WTC11 (cell line): ENCODE results near the gene RPL6. TPM values are rescaled to one million over a fixed set of nuclear protein-coding genes. Genes with fewer than 3 reads are reported as not detected.

Source experiments
- ATAC-seq: fragments of 200-7000 bp; cut with Tn5 transposase; 2 replicates; pipeline ENCODE4 v1.10.0; 2021; ENCODE audit warnings: mild to moderate bottlenecking, moderate library complexity
- Bru-seq: library from RNA; stranded (reverse); fragments of 400-500 nt; gene quantifications from one replicate; lab custom pipeline; 2021; lab: Mats Ljungman, UMichigan
- CTCF ChIA-PET: fragments of 300-600 bp; sonication (Branson Sonifier 250); formaldehyde crosslinking; loops from one replicate; lab custom pipeline; 2021; ENCODE audit warnings: antibody characterized with exemption; lab: Charles Lee
- POLR2A ChIA-PET: fragments of 350-600 bp; sonication (Branson Sonifier 250); formaldehyde crosslinking; loops from one replicate; lab custom pipeline; 2021; ENCODE audit warnings: antibody characterized with exemption; lab: Charles Lee
- DNase-seq: peaks from one replicate; pipeline ENCODE4 v3.0.0; 2021; ENCODE audit warnings: low spot score
- H3K27ac Mint-ChIP-seq: 2 replicates; pipeline ENCODE4 v1.8.0; 2021; ENCODE audit warnings: mixed read lengths
- H3K27me3 Mint-ChIP-seq: 2 replicates; pipeline ENCODE4 v1.8.0; 2021; ENCODE audit warnings: low read depth, mild to moderate bottlenecking, moderate library complexity, mixed read lengths
- H3K36me3 Mint-ChIP-seq: 2 replicates; pipeline ENCODE4 v1.8.0; 2021; ENCODE audit warnings: mixed read lengths
- H3K4me1 Mint-ChIP-seq: 2 replicates; pipeline ENCODE4 v1.8.0; 2022; ENCODE audit warnings: mixed read lengths
- H3K4me3 Mint-ChIP-seq: 2 replicates; pipeline ENCODE4 v1.8.0; 2021; ENCODE audit warnings: mild to moderate bottlenecking, moderate library complexity, mixed read lengths
- H3K9me3 Mint-ChIP-seq: 2 replicates; pipeline ENCODE4 v1.8.0; 2021; ENCODE audit warnings: mixed read lengths
- ARID4B ChIP-seq: sonication (generic); formaldehyde crosslinking; IDR thresholded peaks from 2 replicates; pipeline ENCODE4 v1.8.0; 2023; ENCODE audit warnings: missing genetic modification reagents, mild to moderate bottlenecking, borderline replicate concordance
- CBFB ChIP-seq: sonication (generic); formaldehyde crosslinking; IDR thresholded peaks from 2 replicates; pipeline ENCODE4 v1.8.1; 2022; ENCODE audit warnings: mild to moderate bottlenecking, low read depth, missing genetic modification reagents
- ELF4 ChIP-seq: sonication (generic); formaldehyde crosslinking; IDR thresholded peaks from 2 replicates; pipeline ENCODE4 v1.8.1; 2022; ENCODE audit warnings: low read depth, mild to moderate bottlenecking, moderate library complexity, missing genetic modification reagents
- ETV6 ChIP-seq: sonication (generic); formaldehyde crosslinking; IDR thresholded peaks from 2 replicates; pipeline ENCODE4 v1.8.1; 2022; ENCODE audit warnings: mild to moderate bottlenecking, missing genetic modification reagents
- GABPB1 ChIP-seq: sonication (generic); formaldehyde crosslinking; IDR thresholded peaks from 2 replicates; pipeline ENCODE4 v1.8.1; 2023; ENCODE audit warnings: mild to moderate bottlenecking, missing genetic modification reagents
- GRHL2 ChIP-seq: fragments of 250-450 bp; sonication (Bioruptor Pico); IDR thresholded peaks from 2 replicates; pipeline ENCODE4 v1.8.0; 2022; ENCODE audit warnings: mild to moderate bottlenecking, moderate library complexity; ENCODE audit not compliant: insufficient replicate concordance, severe bottlenecking
- GTF2I ChIP-seq: fragments of 250-450 bp; sonication (Bioruptor Pico); conservative IDR thresholded peaks from 2 replicates; pipeline ENCODE4 v1.4.0; 2021; ENCODE audit warnings: mild to moderate bottlenecking
- HMGA2 ChIP-seq: fragments of 250-450 bp; sonication (Bioruptor Pico); IDR thresholded peaks from 2 replicates; pipeline ENCODE4 v1.4.0; 2021; ENCODE audit warnings: mild to moderate bottlenecking, moderate library complexity
- JUN ChIP-seq: sonication (generic); formaldehyde crosslinking; IDR thresholded peaks from 2 replicates; pipeline ENCODE4 v1.8.0; 2023; ENCODE audit warnings: mild to moderate bottlenecking, missing genetic modification reagents
- KAT7 ChIP-seq: sonication (generic); formaldehyde crosslinking; IDR thresholded peaks from 2 replicates; pipeline ENCODE4 v1.8.1; 2023; ENCODE audit warnings: missing genetic modification reagents, mild to moderate bottlenecking, borderline replicate concordance
- MXD4 ChIP-seq: fragments of 250-450 bp; sonication (Bioruptor Pico); IDR thresholded peaks from 2 replicates; pipeline ENCODE4 v1.8.0; 2021; ENCODE audit warnings: mild to moderate bottlenecking, moderate library complexity, borderline replicate concordance
- NR1H2 ChIP-seq: sonication (generic); formaldehyde crosslinking; IDR thresholded peaks from 2 replicates; pipeline ENCODE4 v1.9.0; 2021; ENCODE audit warnings: mild to moderate bottlenecking, moderate library complexity, missing genetic modification reagents
- PRDM15 ChIP-seq: sonication (generic); formaldehyde crosslinking; IDR thresholded peaks from 2 replicates; pipeline ENCODE4 v1.8.0; 2022; ENCODE audit warnings: missing genetic modification reagents
- SMAD3 ChIP-seq: sonication (generic); formaldehyde crosslinking; IDR thresholded peaks from 2 replicates; pipeline ENCODE4 v1.8.0; 2022; ENCODE audit warnings: missing genetic modification reagents, mild to moderate bottlenecking, borderline replicate concordance
- SOX15 ChIP-seq: fragments of 250-450 bp; sonication (Bioruptor Pico); IDR thresholded peaks from 2 replicates; pipeline ENCODE4 v1.9.0; 2021; ENCODE audit warnings: mild to moderate bottlenecking
- USF1 ChIP-seq: sonication (generic); formaldehyde crosslinking; IDR thresholded peaks from 2 replicates; pipeline ENCODE4 v1.8.0; 2022; ENCODE audit warnings: mild to moderate bottlenecking, missing genetic modification reagents
- ZBTB21 ChIP-seq: sonication (generic); formaldehyde crosslinking; IDR thresholded peaks from 2 replicates; pipeline ENCODE4 v1.8.1; 2023; ENCODE audit warnings: mild to moderate bottlenecking, missing genetic modification reagents, borderline replicate concordance
- ZNF263 ChIP-seq: sonication (generic); formaldehyde crosslinking; IDR thresholded peaks from 2 replicates; pipeline ENCODE4 v1.8.1; 2022; ENCODE audit warnings: low read depth, mild to moderate bottlenecking, moderate library complexity, missing genetic modification reagents
- ZNF416 ChIP-seq: fragments of 250-450 bp; sonication (Bioruptor Pico); IDR thresholded peaks from 2 replicates; pipeline ENCODE4 v1.9.0; 2021; ENCODE audit warnings: mild to moderate bottlenecking, inconsistent platforms
- ZNF423 ChIP-seq: fragments of 250-450 bp; sonication (Bioruptor Pico); IDR thresholded peaks from 2 replicates; pipeline ENCODE4 v2.1.2; 2022; ENCODE audit warnings: mild to moderate bottlenecking, moderate library complexity
- long read RNA-seq, 3 experiments: library from RNA in 1 of 3; library from capped mRNA in 1 of 3; library from polyadenylated mRNA in 1 of 3; unstranded in 2 of 3; stranded (forward) in 1 of 3; transcript quantifications; one replicate each; pipeline ENCODE4 v2.0.0, GENCODE V29; 2021
- total RNA-seq: library from RNA; stranded (reverse); gene quantifications from 3 replicates; pipeline ENCODE4 v1.2.3, GENCODE V29; 2021
- TF ChIP-seq, protein P1 (sequence below): fragments of 250-450 bp; sonication (Bioruptor Pico); IDR thresholded peaks from 2 replicates; pipeline ENCODE4 v1.9.0; 2021; ENCODE audit warnings: mild to moderate bottlenecking
- TF ChIP-seq, protein P2 (sequence below): sonication (generic); formaldehyde crosslinking; IDR thresholded peaks from 2 replicates; pipeline ENCODE4 v1.8.1; 2023; ENCODE audit warnings: mild to moderate bottlenecking, missing genetic modification reagents

The RPL6 gene
- 1,730 to 1,803 TPM (median 1,794 TPM) in 3 replicates for total RNA-seq
- Bru-seq, nascent RNA = percentile 99 among the genes with signal in this experiment
- long read RNA-seq, experiment 1, transcript RPL6-202 (7 exons, 1,074 nt) = minor isoform, 260 of 1,136 reads
- long read RNA-seq, experiment 1, transcript RPL6-201 (7 exons, 947 nt) = major isoform, 648 of 1,136 reads
- long read RNA-seq, experiment 1, partial matches to known transcripts = 176 of 1,136 reads
- long read RNA-seq, experiment 1, other reads (novel, unspliced or antisense) = 52 of 1,136 reads
- long read RNA-seq, experiment 2, transcript RPL6-201 (7 exons, 947 nt) = minor isoform, 24 of 2,468 reads
- long read RNA-seq, experiment 2, transcript RPL6-202 (7 exons, 1,074 nt) = major isoform, 107 of 2,468 reads
- long read RNA-seq, experiment 2, partial matches to known transcripts = 2,203 of 2,468 reads
- long read RNA-seq, experiment 2, other reads (novel, unspliced or antisense) = 134 of 2,468 reads
- long read RNA-seq, experiment 3, transcript RPL6-202 (7 exons, 1,074 nt) = minor isoform, 576 of 5,274 reads
- long read RNA-seq, experiment 3, transcript RPL6-201 (7 exons, 947 nt) = major isoform, 4,438 of 5,274 reads
- long read RNA-seq, experiment 3, partial matches to known transcripts = 71 of 5,274 reads
- long read RNA-seq, experiment 3, other reads (novel, unspliced or antisense) = 188 of 5,274 reads

GRCh38 chr12:112409064-112409905 lies at the start of gene RPL6:
TSS of gene RPL6 (minus strand) at chr12:112409605. CDS start at chr12:112408656, 949 bp downstream.
- CTCF ChIA-PET = interaction anchor here (2.8 kb wide), 1 partner anchor 211 kb away, joined by 15 read pairs; no protein-coding TSS in a partner anchor
- TF ChIP-seq, protein P1, sequence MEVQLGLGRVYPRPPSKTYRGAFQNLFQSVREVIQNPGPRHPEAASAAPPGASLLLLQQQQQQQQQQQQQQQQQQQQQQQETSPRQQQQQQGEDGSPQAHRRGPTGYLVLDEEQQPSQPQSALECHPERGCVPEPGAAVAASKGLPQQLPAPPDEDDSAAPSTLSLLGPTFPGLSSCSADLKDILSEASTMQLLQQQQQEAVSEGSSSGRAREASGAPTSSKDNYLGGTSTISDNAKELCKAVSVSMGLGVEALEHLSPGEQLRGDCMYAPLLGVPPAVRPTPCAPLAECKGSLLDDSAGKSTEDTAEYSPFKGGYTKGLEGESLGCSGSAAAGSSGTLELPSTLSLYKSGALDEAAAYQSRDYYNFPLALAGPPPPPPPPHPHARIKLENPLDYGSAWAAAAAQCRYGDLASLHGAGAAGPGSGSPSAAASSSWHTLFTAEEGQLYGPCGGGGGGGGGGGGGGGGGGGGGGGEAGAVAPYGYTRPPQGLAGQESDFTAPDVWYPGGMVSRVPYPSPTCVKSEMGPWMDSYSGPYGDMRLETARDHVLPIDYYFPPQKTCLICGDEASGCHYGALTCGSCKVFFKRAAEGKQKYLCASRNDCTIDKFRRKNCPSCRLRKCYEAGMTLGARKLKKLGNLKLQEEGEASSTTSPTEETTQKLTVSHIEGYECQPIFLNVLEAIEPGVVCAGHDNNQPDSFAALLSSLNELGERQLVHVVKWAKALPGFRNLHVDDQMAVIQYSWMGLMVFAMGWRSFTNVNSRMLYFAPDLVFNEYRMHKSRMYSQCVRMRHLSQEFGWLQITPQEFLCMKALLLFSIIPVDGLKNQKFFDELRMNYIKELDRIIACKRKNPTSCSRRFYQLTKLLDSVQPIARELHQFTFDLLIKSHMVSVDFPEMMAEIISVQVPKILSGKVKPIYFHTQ (CRISPR knock-in tag) = peak; percentile 87
- TF ChIP-seq ZBTB21 (CRISPR knock-in tag) (no peak), MXD4 (CRISPR knock-in tag) (no peak), ELF4 (no peak), JUN (no peak), KAT7 (CRISPR knock-in tag) (0 out of 2 replicates have a peak, but pooled peaks have one; percentile 59), ETV6 (no peak), SMAD3 (CRISPR knock-in tag) (peak; percentile 73; the same call in 1 of the 2 replicates), GABPB1 (CRISPR knock-in tag) (peak; percentile 78), GRHL2 (CRISPR knock-in tag) (no peak), CBFB (no peak), HMGA2 (CRISPR knock-in tag) (no peak), ZNF416 (CRISPR knock-in tag) (peak; percentile 91), ZNF263 (CRISPR knock-in tag) (no peak), PRDM15 (CRISPR knock-in tag) (no peak), GTF2I (CRISPR knock-in tag) (peak; percentile 93), ZNF423 (CRISPR knock-in tag) (no peak), SOX15 (CRISPR knock-in tag) (no peak), NR1H2 (CRISPR knock-in tag) (no peak), ARID4B (CRISPR knock-in tag) (no peak), USF1 (CRISPR knock-in tag) (peak; percentile 33; the same call in 1 of the 2 replicates)
- TF ChIP-seq, protein P2, sequence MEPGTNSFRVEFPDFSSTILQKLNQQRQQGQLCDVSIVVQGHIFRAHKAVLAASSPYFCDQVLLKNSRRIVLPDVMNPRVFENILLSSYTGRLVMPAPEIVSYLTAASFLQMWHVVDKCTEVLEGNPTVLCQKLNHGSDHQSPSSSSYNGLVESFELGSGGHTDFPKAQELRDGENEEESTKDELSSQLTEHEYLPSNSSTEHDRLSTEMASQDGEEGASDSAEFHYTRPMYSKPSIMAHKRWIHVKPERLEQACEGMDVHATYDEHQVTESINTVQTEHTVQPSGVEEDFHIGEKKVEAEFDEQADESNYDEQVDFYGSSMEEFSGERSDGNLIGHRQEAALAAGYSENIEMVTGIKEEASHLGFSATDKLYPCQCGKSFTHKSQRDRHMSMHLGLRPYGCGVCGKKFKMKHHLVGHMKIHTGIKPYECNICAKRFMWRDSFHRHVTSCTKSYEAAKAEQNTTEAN (CRISPR knock-in tag) = no peak

More at GRCh38 chr12:112409064-112409905, at the start of gene RPL6:
- Mint-ChIP-seq H3K4me3 (peak within 1 kb of the TSS; percentile 100), H3K4me1 (peaks cover 19% of the 10 kb centered on the region), H3K36me3 (peaks cover 50% of the 10 kb centered on the region), H3K9me3 (no peaks in the 10 kb centered on the region), H3K27me3 (peaks cover 4% of the 10 kb centered on the region; the same call in 1 of the 2 replicates), H3K27ac (peak within 1 kb of the TSS; percentile 100)
- ATAC-seq = peak; percentile 91
- POLR2A ChIA-PET = no interaction called here
- peak; percentile 66 for DNase-seq
